ENCODE measurements around the gene DOCK6. TPM values are rescaled to one million over a fixed set of nuclear protein-coding genes. Genes with fewer than 3 reads are reported as not detected.
"Not testable (repeated sequence)": the region's sequence is repeated elsewhere in the genome, so short reads cannot be mapped to it uniquely, and the experiment has no call there.

Gene DOCK6
- total and polyA plus RNA-seq, 2 experiments from 2014 or later, result 12.2 to 75.6 TPM

DNA sequence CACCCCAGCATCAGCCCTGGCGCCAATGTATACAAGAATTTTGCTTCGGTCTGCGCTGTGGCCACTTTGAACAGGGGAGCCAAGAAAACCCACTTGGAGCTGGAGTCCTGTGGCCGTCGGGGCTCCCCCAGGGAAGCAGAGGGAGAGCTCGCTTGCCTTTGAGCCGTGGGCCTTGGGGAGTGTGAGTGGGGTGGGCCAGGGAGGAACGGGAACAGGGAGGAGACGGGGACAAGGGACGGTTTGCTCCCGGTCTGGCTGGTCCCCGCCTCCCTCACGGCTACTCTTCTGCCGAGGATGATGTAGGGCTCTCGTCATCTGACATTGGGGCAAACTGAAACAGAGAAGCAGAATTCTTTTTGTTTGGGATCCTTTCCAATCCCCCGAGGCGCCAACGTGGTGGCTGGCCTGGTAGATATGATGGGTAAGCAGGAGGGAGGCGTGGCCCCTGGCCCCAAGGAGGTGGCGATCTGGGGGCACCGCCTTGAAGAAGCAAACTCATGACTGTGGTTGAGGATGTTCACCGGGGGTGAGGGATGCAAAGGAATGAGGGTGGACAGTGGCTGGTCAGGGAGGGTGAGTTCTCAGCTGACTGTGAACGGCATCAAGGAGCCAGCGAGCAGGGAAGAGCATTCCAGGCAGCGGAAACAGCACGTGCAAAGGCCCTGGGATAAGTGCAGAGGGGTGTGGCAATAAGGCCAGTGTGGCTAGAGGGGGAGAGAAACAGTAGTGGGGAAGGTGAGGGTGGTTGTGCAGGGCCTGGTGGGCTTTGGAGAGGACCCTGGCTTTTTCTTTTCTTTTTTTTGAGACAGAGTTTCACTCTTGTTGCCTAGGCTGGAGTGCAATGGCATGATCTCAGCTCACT lies 95.8 kb downstream of the DOCK6 start:
- Histone ChIP-seq H3K27me3 (no peaks in the 10 kb centered on the region), H3K27ac (no peak overlapping the region), H3K4me3 (no peak overlapping the region), H3K4me1 (ENCODE audit: low read depth) (peaks cover 9% of the 10 kb centered on the region), H3K9me3 (ENCODE audit: low read depth) (no peaks in the 10 kb centered on the region), H3K36me3 (peaks cover 14% of the 10 kb centered on the region)
- TF ChIP-seq, protein P1, sequence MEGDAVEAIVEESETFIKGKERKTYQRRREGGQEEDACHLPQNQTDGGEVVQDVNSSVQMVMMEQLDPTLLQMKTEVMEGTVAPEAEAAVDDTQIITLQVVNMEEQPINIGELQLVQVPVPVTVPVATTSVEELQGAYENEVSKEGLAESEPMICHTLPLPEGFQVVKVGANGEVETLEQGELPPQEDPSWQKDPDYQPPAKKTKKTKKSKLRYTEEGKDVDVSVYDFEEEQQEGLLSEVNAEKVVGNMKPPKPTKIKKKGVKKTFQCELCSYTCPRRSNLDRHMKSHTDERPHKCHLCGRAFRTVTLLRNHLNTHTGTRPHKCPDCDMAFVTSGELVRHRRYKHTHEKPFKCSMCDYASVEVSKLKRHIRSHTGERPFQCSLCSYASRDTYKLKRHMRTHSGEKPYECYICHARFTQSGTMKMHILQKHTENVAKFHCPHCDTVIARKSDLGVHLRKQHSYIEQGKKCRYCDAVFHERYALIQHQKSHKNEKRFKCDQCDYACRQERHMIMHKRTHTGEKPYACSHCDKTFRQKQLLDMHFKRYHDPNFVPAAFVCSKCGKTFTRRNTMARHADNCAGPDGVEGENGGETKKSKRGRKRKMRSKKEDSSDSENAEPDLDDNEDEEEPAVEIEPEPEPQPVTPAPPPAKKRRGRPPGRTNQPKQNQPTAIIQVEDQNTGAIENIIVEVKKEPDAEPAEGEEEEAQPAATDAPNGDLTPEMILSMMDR (IDR thresholded peaks at IDR 0.05; ENCODE audit: low read depth, low read length), result no peak
- peak in 1 of 2 donors; percentile 61 for DNase-seq (ENCODE audit: low read depth in 1 of 2, low spot score in 1 of 2)

DNA sequence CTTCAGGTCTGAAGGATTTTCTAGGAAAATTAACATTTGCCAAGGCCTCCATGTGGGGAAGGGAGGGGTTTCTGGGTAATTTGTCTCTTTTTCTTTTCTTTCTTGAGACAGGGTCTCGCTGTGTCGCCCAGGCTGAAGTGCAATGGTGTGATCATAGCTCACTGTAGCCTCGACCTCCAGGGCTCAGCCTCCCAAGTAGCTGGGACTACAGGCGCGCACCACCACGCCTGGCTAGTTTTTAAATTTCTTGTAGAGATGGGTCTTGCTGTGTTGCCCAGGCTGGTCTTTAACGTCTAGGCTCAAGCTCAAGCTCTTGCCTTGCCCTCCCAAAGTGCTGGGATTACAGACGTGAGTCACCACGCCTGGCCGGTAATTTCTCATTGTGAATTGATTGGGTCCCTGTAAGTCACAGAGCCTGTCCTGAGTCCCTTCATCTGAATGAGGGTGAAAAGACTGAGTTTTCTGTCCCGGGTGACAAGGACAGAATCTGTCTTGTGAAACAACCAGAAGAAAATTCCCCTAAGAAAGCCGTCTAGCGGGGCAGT lies 96.8 kb downstream of the DOCK6 start:
- DNase-seq (ENCODE audit: low read depth in 1 of 2, low spot score in 1 of 2), result peak in 1 of 2 donors; percentile 46
- TF ChIP-seq, protein P1 (IDR thresholded peaks at IDR 0.05; ENCODE audit: low read depth, low read length), result no peak
- no peaks in the 10 kb centered on the region for H3K27me3 ChIP-seq
- H3K4me1 ChIP-seq (ENCODE audit: low read depth), result peaks cover 9% of the 10 kb centered on the region
- H3K27ac ChIP-seq, result peak overlapping the region; percentile 90
- peaks cover 14% of the 10 kb centered on the region for H3K36me3 ChIP-seq
- no peak overlapping the region for H3K4me3 ChIP-seq
- H3K9me3 ChIP-seq (ENCODE audit: low read depth), result no peaks in the 10 kb centered on the region

GRCh38 chr19:11164879-11165406 lies 97.4 kb downstream of the DOCK6 start:
- Histone ChIP-seq H3K36me3 (peaks cover 9% of the 10 kb centered on the region), H3K4me1 (ENCODE audit: low read depth) (peaks cover 12% of the 10 kb centered on the region), H3K27me3 (no peaks in the 10 kb centered on the region), H3K27ac (peak overlapping the region; percentile 90), H3K9me3 (ENCODE audit: low read depth) (no peaks in the 10 kb centered on the region), H3K4me3 (no peak overlapping the region)
- peak in 1 of 2 donors; percentile 97 for DNase-seq (ENCODE audit: low read depth in 1 of 2, low spot score in 1 of 2)
- TF ChIP-seq, protein P1 (IDR thresholded peaks at IDR 0.05; ENCODE audit: low read depth, low read length), result no peak

GRCh38 chr19:11164296-11164695 lies 98.0 kb downstream of the DOCK6 start:
- H3K27ac ChIP-seq, result peak overlapping the region; percentile 90
- peak in 1 of 2 donors; percentile 40 for DNase-seq (ENCODE audit: low read depth in 1 of 2, low spot score in 1 of 2)
- H3K9me3 ChIP-seq (ENCODE audit: low read depth), result no peaks in the 10 kb centered on the region
- TF ChIP-seq, protein P1 (IDR thresholded peaks at IDR 0.05; ENCODE audit: low read depth, low read length), result no peak
- H3K4me3 ChIP-seq, result no peak overlapping the region
- peaks cover 15% of the 10 kb centered on the region for H3K4me1 ChIP-seq (ENCODE audit: low read depth)
- H3K36me3 ChIP-seq, result peaks cover 9% of the 10 kb centered on the region
- no peaks in the 10 kb centered on the region for H3K27me3 ChIP-seq

GRCh38 chr19:11160440-11160768 lies 101.9 kb downstream of the DOCK6 start:
- not testable (repeated sequence) for H3K4me3 ChIP-seq; H3K36me3 ChIP-seq; H3K9me3 ChIP-seq (ENCODE audit: low read depth); H3K27me3 ChIP-seq; H3K27ac ChIP-seq; DNase-seq (ENCODE audit: low read depth in 1 of 2, low spot score in 1 of 2)
- H3K4me1 ChIP-seq (ENCODE audit: low read depth), result peaks cover 26% of the 10 kb centered on the region

Data from cardiac muscle cell (in vitro differentiated cells and primary cell).